Measurements from ENCODE around the gene ERP27. TPM values are rescaled to one million over a fixed set of nuclear protein-coding genes. Genes with fewer than 3 reads are reported as not detected.

Gene ERP27
- polyA plus RNA-seq, 1 donor (not counting 4 experiments of a cell fraction or from before 2014, with no cell fraction given): 0.18 TPM

- Histone ChIP-seq H3K36me3 (ENCODE audit: control insufficient read depth in 2 of 2, extremely low read depth in 1 of 2, insufficient read depth in 2 of 2, low read length in 2 of 2) (peaks cover 0 to 5% of the 10 kb centered on the region in 2 experiments), H4K20me1 (ENCODE audit: control insufficient read depth, extremely low read depth, insufficient read depth, low read length) (no peaks in the 10 kb centered on the region), H3K9me1 (ENCODE audit: control insufficient read depth, extremely low read depth, insufficient read depth, low read length) (no peaks in the 10 kb centered on the region), H3K79me2 (ENCODE audit: control insufficient read depth, insufficient read depth, low read length) (peaks cover 8% of the 10 kb centered on the region), H3K4me2 (ENCODE audit: control insufficient read depth, extremely low read depth, insufficient read depth, low read depth, low read length) (peak overlapping the region; percentile 57), H3K27ac (ENCODE audit: control insufficient read depth, insufficient read depth, low read length) (peak overlapping the region; percentile 70), H3K4me1 (ENCODE audit: control insufficient read depth, extremely low read depth, insufficient read depth, low read length) (peaks cover 31% of the 10 kb centered on the region), H2AFZ (ENCODE audit: control insufficient read depth, low read length) (no peak overlapping the region), H3K9me3 (ENCODE audit: control insufficient read depth, low read depth, low read length) (no peaks in the 10 kb centered on the region), H3K9ac (ENCODE audit: control insufficient read depth, extremely low read depth, insufficient read depth, low read length) (no peak overlapping the region), H3K27me3 (ENCODE audit: control insufficient read depth, extremely low read depth, insufficient read depth, low read length) (no peaks in the 10 kb centered on the region), H3K4me3 (ENCODE audit: control insufficient read depth in 2 of 3, extremely low read depth in 1 of 3, insufficient read depth in 2 of 3, low read depth in 1 of 3, low read length in 3 of 3) (no peak overlapping the region)
- DNase-seq (ENCODE audit: low read depth, low spot score) (peak; percentile 48), FAIRE-seq (peak; percentile 100)
- TF ChIP-seq CTCF (optimal IDR thresholded peaks at IDR 0.05 in 1 of 3, IDR thresholded peaks at IDR 0.05 in 1 of 3, conservative IDR thresholded peaks at IDR 0.05 in 1 of 3; ENCODE audit: extremely low read depth in 1 of 3, insufficient read depth in 2 of 3, low read length in 3 of 3) (no peak), EZH2 (IDR thresholded peaks at IDR 0.05; ENCODE audit: low read length) (no peak)
- dilution Hi-C loops (cut with MboI; ENCODE audit: extremely low pct_ligation_motif_present, low sequenced_read_pairs): no loop called here
Measured at GRCh38 chr12:14950982-14951746, 12.8 kb upstream of the ERP27 start.

GRCh38 chr12:14950421-14950820, 12.1 kb upstream of the ERP27 start:
- FAIRE-seq (no peak), DNase-seq (ENCODE audit: low read depth, low spot score) (no peak)
- H3K4me1 ChIP-seq (ENCODE audit: control insufficient read depth, extremely low read depth, insufficient read depth, low read length): peaks cover 31% of the 10 kb centered on the region
- TF ChIP-seq EZH2 (IDR thresholded peaks at IDR 0.05; ENCODE audit: low read length) (no peak), CTCF (optimal IDR thresholded peaks at IDR 0.05 in 1 of 3, IDR thresholded peaks at IDR 0.05 in 1 of 3, conservative IDR thresholded peaks at IDR 0.05 in 1 of 3; ENCODE audit: extremely low read depth in 1 of 3, insufficient read depth in 2 of 3, low read length in 3 of 3) (no peak)
- dilution Hi-C loops (cut with MboI; ENCODE audit: extremely low pct_ligation_motif_present, low sequenced_read_pairs): no loop called here
- H3K9me1 ChIP-seq (ENCODE audit: control insufficient read depth, extremely low read depth, insufficient read depth, low read length): no peaks in the 10 kb centered on the region
- no peaks in the 10 kb centered on the region for H4K20me1 ChIP-seq (ENCODE audit: control insufficient read depth, extremely low read depth, insufficient read depth, low read length)
- no peaks in the 10 kb centered on the region for H3K27me3 ChIP-seq (ENCODE audit: control insufficient read depth, extremely low read depth, insufficient read depth, low read length)
- H3K4me3 ChIP-seq (ENCODE audit: control insufficient read depth in 2 of 3, extremely low read depth in 1 of 3, insufficient read depth in 2 of 3, low read depth in 1 of 3, low read length in 3 of 3): no peak overlapping the region
- H3K9me3 ChIP-seq (ENCODE audit: control insufficient read depth, low read depth, low read length): no peaks in the 10 kb centered on the region
- H3K9ac ChIP-seq (ENCODE audit: control insufficient read depth, extremely low read depth, insufficient read depth, low read length): no peak overlapping the region
- H3K36me3 ChIP-seq (ENCODE audit: control insufficient read depth in 2 of 2, extremely low read depth in 1 of 2, insufficient read depth in 2 of 2, low read length in 2 of 2): peaks cover 0 to 5% of the 10 kb centered on the region in 2 experiments
- H3K79me2 ChIP-seq (ENCODE audit: control insufficient read depth, insufficient read depth, low read length): peaks cover 8% of the 10 kb centered on the region
- no peak overlapping the region for H2AFZ ChIP-seq (ENCODE audit: control insufficient read depth, low read length)
- H3K4me2 ChIP-seq (ENCODE audit: control insufficient read depth, extremely low read depth, insufficient read depth, low read depth, low read length): no peak overlapping the region
- H3K27ac ChIP-seq (ENCODE audit: control insufficient read depth, insufficient read depth, low read length): no peak overlapping the region

All from keratinocyte (primary cell).